NT2/D1 (cell line): ENCODE results near the gene RFX8.
"Not testable (repeated sequence)": the region's sequence is repeated elsewhere in the genome, so short reads cannot be mapped to it uniquely, and the experiment has no call there.

ENCODE experiments used
- DNase-seq: peaks from one replicate; pipeline ENCODE4 v3.0.0-alpha.2; 2011; ENCODE audit warnings: low read depth, low spot score
- H3K27me3 ChIP-seq: 2 replicates; pipeline ENCODE4 v1.6.0; 2011; ENCODE audit warnings: mild to moderate bottlenecking; ENCODE audit not compliant: insufficient read length, insufficient read depth
- H3K36me3 ChIP-seq: 2 replicates; pipeline ENCODE4 v1.6.1; 2011; ENCODE audit warnings: mild to moderate bottlenecking, low read length, mixed read lengths; ENCODE audit not compliant: insufficient read depth, insufficient read length
- H3K4me1 ChIP-seq: 2 replicates; pipeline ENCODE4 v1.5.1; 2011; ENCODE audit not compliant: insufficient read depth, insufficient read length
- H3K4me3 ChIP-seq: 2 replicates; pipeline ENCODE4 v1.5.1; 2011; ENCODE audit warnings: low read depth; ENCODE audit not compliant: insufficient read length
- H3K9ac ChIP-seq: 2 replicates; pipeline ENCODE4 v1.6.0; 2011; ENCODE audit warnings: low read depth; ENCODE audit not compliant: insufficient read length
- H3K9me3 ChIP-seq: 2 replicates; pipeline ENCODE4 v1.5.1; 2011; ENCODE audit warnings: mild to moderate bottlenecking, low read length; ENCODE audit not compliant: insufficient read depth
- SUZ12 ChIP-seq: IDR thresholded peaks from 2 replicates; pipeline ENCODE4 v1.6.1; 2011; ENCODE audit not compliant: insufficient read length, insufficient read depth; ENCODE audit errors: extremely low read depth
- YY1 ChIP-seq: IDR thresholded peaks from 2 replicates; pipeline ENCODE4 v1.6.1; 2011; ENCODE audit not compliant: insufficient read length, insufficient read depth
- ZNF274 ChIP-seq: IDR thresholded peaks from 2 replicates; pipeline ENCODE4 v1.6.1; 2011; ENCODE audit warnings: mild to moderate bottlenecking, low read depth, low read length

The RFX8 gene

GRCh38 chr2:101463421-101463820, 11.5 kb downstream of the RFX8 start:
- Histone ChIP-seq H3K27me3 (peaks cover 5% of the 10 kb centered on the region), H3K4me3 (no peak overlapping the region), H3K4me1 (peaks cover 5% of the 10 kb centered on the region), H3K9ac (no peak overlapping the region), H3K9me3 (no peaks in the 10 kb centered on the region), H3K36me3 (no peaks in the 10 kb centered on the region)
- no peak for TF ChIP-seq YY1
- no peak for TF ChIP-seq SUZ12
- TF ChIP-seq ZNF274, result no peak
- DNase-seq, result no peak

GRCh38 chr2:101461381-101461780, 13.5 kb downstream of the RFX8 start:
- DNase-seq, result no peak

GRCh38 chr2:101454408-101454807, 20.5 kb downstream of the RFX8 start:
- DNase-seq, H3K9ac ChIP-seq, H3K36me3 ChIP-seq, H3K27me3 ChIP-seq, H3K4me1 ChIP-seq, H3K4me3 ChIP-seq, H3K9me3 ChIP-seq: not testable (repeated sequence)

More at GRCh38 chr2:101461381-101461780, 13.5 kb downstream of the RFX8 start:
- Histone ChIP-seq H3K4me1 (no peaks in the 10 kb centered on the region), H3K9ac (no peak overlapping the region), H3K27me3 (peaks cover 5% of the 10 kb centered on the region), H3K36me3 (no peaks in the 10 kb centered on the region), H3K4me3 (no peak overlapping the region), H3K9me3 (no peaks in the 10 kb centered on the region)
- TF ChIP-seq ZNF274 (no peak), YY1 (no peak), SUZ12 (no peak)

GRCh38 chr2:101450965-101451364, 23.9 kb downstream of the RFX8 start:
- DNase-seq, result no peak
- no peaks in the 10 kb centered on the region for H3K9me3 ChIP-seq
- no peaks in the 10 kb centered on the region for H3K4me1 ChIP-seq
- H3K9ac ChIP-seq, result no peak overlapping the region
- H3K4me3 ChIP-seq, result no peak overlapping the region
- no peaks in the 10 kb centered on the region for H3K27me3 ChIP-seq
- H3K36me3 ChIP-seq, result no peaks in the 10 kb centered on the region
- TF ChIP-seq YY1 (no peak), ZNF274 (no peak), SUZ12 (no peak)

GRCh38 chr2:101446869-101447268, 28.0 kb downstream of the RFX8 start:
- Histone ChIP-seq H3K27me3 (no peaks in the 10 kb centered on the region), H3K4me3 (no peak overlapping the region), H3K9ac (no peak overlapping the region), H3K9me3 (no peaks in the 10 kb centered on the region), H3K4me1 (no peaks in the 10 kb centered on the region), H3K36me3 (no peaks in the 10 kb centered on the region)
- no peak for TF ChIP-seq YY1
- TF ChIP-seq ZNF274, result no peak
- TF ChIP-seq SUZ12, result no peak
- no peak for DNase-seq

GRCh38 chr2:101442667-101443061, 32.2 kb downstream of the RFX8 start:
- Histone ChIP-seq H3K9me3 (no peaks in the 10 kb centered on the region), H3K9ac (no peak overlapping the region), H3K4me3 (no peak overlapping the region), H3K36me3 (no peaks in the 10 kb centered on the region), H3K4me1 (no peaks in the 10 kb centered on the region), H3K27me3 (no peaks in the 10 kb centered on the region)
- DNase-seq, result no peak
- TF ChIP-seq ZNF274, result no peak
- no peak for TF ChIP-seq SUZ12
- TF ChIP-seq YY1, result no peak

GRCh38 chr2:101442042-101442666, 32.8 kb downstream of the RFX8 start:
- no peak overlapping the region for H3K9ac ChIP-seq
- TF ChIP-seq SUZ12, result no peak
- TF ChIP-seq ZNF274, result no peak
- no peak for TF ChIP-seq YY1
- no peaks in the 10 kb centered on the region for H3K27me3 ChIP-seq
- no peak for DNase-seq
- H3K36me3 ChIP-seq, result no peaks in the 10 kb centered on the region
- no peak overlapping the region for H3K4me3 ChIP-seq
- no peaks in the 10 kb centered on the region for H3K9me3 ChIP-seq
- H3K4me1 ChIP-seq, result no peaks in the 10 kb centered on the region
